SK-N-SH (cell line): ENCODE measurements around the gene GALNTL6.

ENCODE experiments used
- CTCF ChIP-seq: fragments of 200-600 bp; sonication (generic); IDR thresholded peaks from 2 replicates; pipeline ENCODE4 v1.6.1; 2017; ENCODE audit warnings: antibody characterized with exemption, mild to moderate bottlenecking, moderate library complexity
- JUND ChIP-seq: IDR thresholded peaks from 2 replicates; pipeline ENCODE4 v1.4.0; 2012
- USF1 ChIP-seq: IDR thresholded peaks from 2 replicates; pipeline ENCODE4 v1.4.0; 2012; ENCODE audit warnings: low read depth, borderline replicate concordance
- YY1 ChIP-seq: IDR thresholded peaks from 2 replicates; pipeline ENCODE4 v1.4.0; 2012; ENCODE audit warnings: low read depth, mild to moderate bottlenecking
- TF ChIP-seq, protein P1 (sequence below): IDR thresholded peaks from 2 replicates; pipeline ENCODE4 v1.4.0; 2012; ENCODE audit warnings: low read depth

DNA sequence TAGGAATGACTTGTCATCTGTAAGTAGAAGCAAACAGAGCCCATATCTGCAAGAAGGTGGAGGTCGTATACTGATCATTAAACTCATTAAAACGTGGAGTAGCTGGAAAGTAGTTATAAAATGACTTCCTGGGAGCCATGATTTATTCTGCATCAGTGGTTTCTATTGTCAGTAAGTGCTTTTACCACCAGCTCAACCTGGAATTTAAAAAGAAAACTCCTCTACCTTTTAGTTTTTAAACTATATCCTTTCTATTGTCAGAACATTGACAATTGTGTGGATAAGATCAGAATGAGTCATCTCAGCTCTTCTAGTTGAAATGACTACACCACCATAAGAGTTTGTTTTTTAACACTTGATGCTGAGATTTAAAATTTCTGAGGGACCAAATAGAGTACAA lies 704.2 kb downstream of the GALNTL6 start:
- TF ChIP-seq USF1 = no peak
- TF ChIP-seq CTCF = no peak
- no peak for TF ChIP-seq JUND
- TF ChIP-seq, protein P1, sequence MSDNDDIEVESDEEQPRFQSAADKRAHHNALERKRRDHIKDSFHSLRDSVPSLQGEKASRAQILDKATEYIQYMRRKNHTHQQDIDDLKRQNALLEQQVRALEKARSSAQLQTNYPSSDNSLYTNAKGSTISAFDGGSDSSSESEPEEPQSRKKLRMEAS = no peak
- TF ChIP-seq YY1 = no peak
